ENCODE data around the gene CLDN18.

The CLDN18 gene

DNA sequence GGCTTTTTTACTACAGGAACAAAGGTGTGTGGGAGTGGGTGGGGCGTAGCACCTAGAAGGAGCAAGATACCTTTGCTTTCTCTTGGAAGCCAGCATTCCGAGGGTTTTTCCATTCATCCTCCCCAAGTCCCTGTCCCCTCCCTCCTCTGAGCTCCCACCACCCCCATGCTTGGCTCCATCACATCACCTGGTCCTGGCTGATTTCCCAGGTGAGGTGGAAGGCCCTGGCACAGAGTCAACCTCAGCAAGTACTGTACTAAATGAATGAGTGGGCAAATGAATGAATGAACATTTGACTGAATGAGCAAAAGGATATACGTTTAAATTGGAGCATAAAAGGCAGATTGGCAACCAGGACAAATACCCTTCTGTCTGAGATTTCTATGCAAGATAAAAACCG is 60.0 kb downstream of the CLDN18 start:
- DNase-seq (ENCODE audit: extremely low read depth, low read depth) = no peak
- TF ChIP-seq, protein P1, sequence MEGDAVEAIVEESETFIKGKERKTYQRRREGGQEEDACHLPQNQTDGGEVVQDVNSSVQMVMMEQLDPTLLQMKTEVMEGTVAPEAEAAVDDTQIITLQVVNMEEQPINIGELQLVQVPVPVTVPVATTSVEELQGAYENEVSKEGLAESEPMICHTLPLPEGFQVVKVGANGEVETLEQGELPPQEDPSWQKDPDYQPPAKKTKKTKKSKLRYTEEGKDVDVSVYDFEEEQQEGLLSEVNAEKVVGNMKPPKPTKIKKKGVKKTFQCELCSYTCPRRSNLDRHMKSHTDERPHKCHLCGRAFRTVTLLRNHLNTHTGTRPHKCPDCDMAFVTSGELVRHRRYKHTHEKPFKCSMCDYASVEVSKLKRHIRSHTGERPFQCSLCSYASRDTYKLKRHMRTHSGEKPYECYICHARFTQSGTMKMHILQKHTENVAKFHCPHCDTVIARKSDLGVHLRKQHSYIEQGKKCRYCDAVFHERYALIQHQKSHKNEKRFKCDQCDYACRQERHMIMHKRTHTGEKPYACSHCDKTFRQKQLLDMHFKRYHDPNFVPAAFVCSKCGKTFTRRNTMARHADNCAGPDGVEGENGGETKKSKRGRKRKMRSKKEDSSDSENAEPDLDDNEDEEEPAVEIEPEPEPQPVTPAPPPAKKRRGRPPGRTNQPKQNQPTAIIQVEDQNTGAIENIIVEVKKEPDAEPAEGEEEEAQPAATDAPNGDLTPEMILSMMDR (IDR thresholded peaks at IDR 0.05; ENCODE audit: low read depth, low read length) = no peak

DNA sequence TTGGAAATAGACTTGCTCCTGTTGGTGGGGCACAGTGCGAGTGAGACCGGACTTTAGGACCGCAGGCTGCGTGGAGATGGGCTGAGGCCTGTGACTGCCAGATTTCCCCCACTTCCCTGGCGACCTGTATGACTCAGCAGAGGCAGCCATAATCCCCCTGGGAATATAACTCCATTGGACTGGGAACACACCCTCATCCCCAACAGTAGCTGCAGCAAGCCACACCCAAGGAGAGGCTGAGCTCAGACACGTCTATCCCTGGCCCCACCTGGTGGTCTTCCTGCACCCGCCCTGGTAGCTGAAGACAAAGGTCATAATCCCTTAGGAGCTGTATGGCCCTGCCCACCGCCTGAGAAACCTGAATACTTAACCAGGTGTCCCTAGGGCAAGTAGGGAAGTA is 62.8 kb downstream of the CLDN18 start:
- TF ChIP-seq, protein P1 (IDR thresholded peaks at IDR 0.05; ENCODE audit: low read depth, low read length) = no peak
- DNase-seq (ENCODE audit: extremely low read depth, low read depth) = no peak

DNA sequence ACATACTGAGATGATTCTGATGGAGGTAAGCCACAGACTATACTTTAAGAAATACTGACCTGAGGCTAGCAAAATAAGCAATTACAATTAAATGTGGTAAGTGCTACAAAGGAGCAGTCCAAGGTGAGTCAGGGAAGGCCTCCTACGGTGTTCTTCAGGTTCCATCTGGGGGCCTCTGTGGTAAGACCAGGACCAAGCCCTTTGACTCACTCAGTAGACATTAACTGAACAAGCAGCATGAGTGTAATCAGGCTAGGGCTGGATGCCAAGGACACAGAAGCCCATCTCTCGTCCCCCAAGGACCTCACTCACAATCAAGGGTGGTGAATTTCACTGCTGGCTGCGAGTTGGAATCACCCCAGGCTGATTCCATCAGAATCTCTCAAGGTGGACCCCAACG is 68.1 kb downstream of the CLDN18 start:
- TF ChIP-seq, protein P1 (IDR thresholded peaks at IDR 0.05; ENCODE audit: low read depth, low read length) = no peak
- no peak for DNase-seq (ENCODE audit: extremely low read depth, low read depth)

DNA sequence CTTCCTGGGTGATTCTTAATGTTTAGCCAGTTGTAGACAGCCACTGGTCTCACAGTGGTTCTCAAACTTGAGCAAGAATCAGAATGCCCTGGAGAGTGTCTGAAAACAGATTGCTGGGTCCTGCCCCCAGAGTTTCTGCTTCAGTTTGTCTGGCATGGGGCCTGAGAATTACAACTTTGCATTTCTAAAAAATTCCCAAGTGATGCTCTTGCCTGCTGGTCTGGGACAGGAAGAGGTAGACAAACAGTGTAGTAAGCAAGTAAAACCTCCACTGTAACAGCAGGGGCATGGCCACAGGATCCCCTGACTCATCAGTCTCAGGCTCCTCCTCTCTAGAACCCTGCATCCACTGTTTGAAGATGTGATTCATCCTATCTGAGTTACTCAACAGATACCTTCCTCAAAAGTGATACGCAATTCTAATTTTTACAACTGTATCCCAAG is 69.0 kb downstream of the CLDN18 start:
- DNase-seq (ENCODE audit: extremely low read depth, low read depth) = peak; percentile 59
- TF ChIP-seq, protein P1 (IDR thresholded peaks at IDR 0.05; ENCODE audit: low read depth, low read length) = no peak

DNA sequence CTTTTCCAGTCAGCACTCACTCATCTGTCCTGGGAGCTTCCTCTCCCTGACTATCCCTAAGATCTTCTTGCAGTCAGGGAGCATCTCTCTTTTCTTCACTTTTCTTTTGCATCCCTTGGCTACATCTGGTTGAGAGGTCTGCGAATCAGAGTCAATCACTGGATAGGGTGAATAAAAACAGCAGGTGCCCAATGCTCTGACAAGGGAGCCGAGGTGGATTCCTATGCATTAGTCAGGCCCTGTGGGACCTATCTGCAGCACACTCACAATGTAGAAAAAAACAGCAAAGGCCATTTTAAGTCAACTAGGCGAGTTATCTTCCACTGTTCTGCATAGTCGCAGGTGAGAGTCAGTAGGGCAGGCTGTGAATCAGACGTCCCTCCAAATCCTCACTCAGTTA is 69.9 kb downstream of the CLDN18 start:
- TF ChIP-seq, protein P1 (IDR thresholded peaks at IDR 0.05; ENCODE audit: low read depth, low read length) = no peak
- no peak for DNase-seq (ENCODE audit: extremely low read depth, low read depth)

DNA sequence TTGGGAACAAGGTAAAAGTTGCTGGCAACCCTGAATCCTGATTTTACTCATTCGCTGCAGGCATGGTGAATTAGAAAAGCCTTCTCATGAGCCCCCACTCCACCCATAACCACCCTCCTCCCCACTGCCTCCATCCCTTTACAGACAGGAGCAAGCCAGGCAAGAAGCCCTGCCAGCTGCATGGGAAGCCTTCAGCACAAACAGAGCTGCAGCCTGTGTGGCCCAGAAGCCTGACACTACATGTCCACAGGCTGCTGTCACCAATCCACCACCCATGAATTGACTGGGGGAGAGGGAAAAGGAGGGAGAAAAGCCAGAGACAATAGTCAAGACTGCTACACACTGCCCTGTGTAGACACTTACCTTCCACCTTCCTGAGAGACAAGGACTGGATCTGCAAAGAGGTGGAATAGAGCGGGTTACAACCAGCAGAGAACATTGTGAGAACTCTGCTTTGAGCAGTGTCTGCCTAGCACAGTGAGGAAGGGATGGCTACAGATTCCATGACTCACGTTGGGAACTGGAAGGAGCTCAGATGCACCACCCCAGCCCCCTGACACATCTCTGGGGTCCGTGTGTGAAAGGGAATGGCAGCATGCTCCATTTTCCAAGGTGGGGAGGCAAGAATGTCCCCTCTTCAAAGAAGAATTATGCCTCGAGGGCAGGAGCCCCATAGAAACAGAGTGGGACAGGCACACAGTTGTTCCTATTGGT is 71.6 kb downstream of the CLDN18 start:
- TF ChIP-seq, protein P1 (IDR thresholded peaks at IDR 0.05; ENCODE audit: low read depth, low read length) = no peak
- no peak for DNase-seq (ENCODE audit: extremely low read depth, low read depth)

DNA sequence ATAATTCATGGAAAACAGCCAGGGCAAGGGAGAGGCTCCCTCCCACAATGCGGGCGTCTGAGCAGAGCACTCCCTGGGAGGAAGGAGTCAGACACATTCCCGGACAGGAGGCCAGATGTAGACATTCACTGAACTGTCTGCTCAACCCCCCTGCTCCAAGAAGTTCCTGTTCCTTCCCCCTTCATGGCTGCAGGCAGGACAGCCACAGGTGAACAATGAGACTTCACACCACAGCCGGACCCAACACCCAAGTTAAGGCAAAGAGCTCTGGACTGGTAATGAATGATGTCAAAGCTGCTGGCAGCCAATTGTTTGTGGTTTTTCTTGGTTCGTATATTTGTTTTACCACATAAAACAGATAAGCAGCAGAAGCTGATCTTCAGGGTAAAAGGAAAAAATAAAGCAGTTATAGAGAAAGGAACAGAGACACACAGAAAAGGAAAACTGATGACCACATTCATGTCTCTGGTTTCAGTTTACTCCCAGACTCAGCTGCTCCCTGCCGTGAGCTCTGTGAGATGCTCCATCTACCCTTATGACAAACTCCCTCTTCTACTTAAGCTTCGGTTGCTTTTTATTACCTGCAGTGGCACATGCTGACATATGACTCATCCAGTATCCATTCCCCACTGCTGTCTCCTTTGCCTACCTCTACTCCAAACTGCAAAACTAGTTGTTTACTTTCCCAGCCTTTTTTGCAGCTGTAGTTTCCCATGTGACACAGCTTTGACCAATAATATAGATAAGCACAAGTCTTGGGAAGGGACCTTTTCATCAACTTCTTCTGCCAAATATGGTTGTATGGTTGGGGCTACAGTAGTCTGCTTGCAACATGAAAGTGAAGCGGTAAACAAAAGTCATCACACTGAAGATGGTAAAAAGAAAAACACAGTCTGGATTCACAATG is 72.4 kb downstream of the CLDN18 start:
- TF ChIP-seq, protein P1 (IDR thresholded peaks at IDR 0.05; ENCODE audit: low read depth, low read length) = no peak
- no peak for DNase-seq (ENCODE audit: extremely low read depth, low read depth)

Data from AG09319 (cell line).